ENCODE data around the gene ATP7B.

GRCh38 chr13:51926528-51926885, 84.7 kb downstream of the ATP7B start:
- no peak for TF ChIP-seq CTCF (IDR thresholded peaks at IDR 0.05; ENCODE audit: low read depth, low read length)
- no peak for TF ChIP-seq POLR2A (IDR thresholded peaks at IDR 0.05; ENCODE audit: extremely low read depth, insufficient read length)
- no peak for TF ChIP-seq MYC (IDR thresholded peaks at IDR 0.05; ENCODE audit: low read depth, low read length)
